Measurements from ENCODE around the gene KLHL29.

- TF ChIP-seq CTCF (conservative IDR thresholded peaks at IDR 0.05) (no peak), ZFX (IDR thresholded peaks at IDR 0.05) (no peak)
These were observed 214.0 kb downstream of the KLHL29 start for GRCh38 chr2:23599006-23599405.
